HG03097 (cell line): ENCODE measurements around the gene CD55.
A peak's percentile ranks its signal among the peaks of the same experiment; 100 is the strongest.

Experiments
- ATAC-seq: cut with Tn5 transposase; IDR thresholded peaks from one replicate; pipeline ENCODE4 v1.9.1; 2021; ENCODE audit not compliant: unreplicated experiment, low FRiP score

The CD55 gene

GRCh38 chr1:207328908-207329440, 7.5 kb downstream of the CD55 start:
- no peak for ATAC-seq

- no peak for ATAC-seq
Observed at GRCh38 chr1:207329469-207329868, 8.0 kb downstream of the CD55 start.

DNA sequence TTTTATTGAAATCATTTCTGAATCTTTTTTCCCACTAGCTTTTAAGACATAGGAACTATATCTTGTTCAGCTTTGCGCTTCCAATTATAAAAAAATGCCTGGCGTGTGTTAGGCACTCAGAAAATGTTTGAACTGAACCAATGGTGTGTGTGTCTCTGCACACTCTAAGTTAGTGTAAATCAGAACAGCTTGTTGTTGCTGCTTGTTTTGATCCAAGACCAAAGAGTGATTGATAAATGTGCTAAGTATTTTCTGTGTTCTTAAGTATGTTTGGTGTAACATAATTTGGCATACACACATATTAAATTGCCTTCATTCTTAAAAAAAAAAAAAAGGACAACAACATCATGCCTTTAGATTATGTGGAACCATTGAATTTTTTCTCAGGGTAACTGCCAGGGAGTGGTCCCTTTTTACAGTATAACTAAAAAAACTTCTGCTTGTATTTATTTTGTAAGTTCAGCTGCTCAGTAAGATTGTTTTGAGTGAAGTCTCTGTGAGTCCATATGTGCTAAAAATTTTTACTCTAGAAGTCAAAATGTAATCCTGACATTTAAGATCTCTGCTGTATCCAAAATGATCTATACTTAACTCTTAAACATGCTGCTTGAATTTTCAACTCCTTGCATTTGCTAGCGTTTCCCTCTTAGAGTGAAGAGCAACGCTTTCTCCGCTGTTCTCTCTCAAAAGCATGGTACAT, 8.7 kb downstream of the CD55 start:
- no peak for ATAC-seq

DNA sequence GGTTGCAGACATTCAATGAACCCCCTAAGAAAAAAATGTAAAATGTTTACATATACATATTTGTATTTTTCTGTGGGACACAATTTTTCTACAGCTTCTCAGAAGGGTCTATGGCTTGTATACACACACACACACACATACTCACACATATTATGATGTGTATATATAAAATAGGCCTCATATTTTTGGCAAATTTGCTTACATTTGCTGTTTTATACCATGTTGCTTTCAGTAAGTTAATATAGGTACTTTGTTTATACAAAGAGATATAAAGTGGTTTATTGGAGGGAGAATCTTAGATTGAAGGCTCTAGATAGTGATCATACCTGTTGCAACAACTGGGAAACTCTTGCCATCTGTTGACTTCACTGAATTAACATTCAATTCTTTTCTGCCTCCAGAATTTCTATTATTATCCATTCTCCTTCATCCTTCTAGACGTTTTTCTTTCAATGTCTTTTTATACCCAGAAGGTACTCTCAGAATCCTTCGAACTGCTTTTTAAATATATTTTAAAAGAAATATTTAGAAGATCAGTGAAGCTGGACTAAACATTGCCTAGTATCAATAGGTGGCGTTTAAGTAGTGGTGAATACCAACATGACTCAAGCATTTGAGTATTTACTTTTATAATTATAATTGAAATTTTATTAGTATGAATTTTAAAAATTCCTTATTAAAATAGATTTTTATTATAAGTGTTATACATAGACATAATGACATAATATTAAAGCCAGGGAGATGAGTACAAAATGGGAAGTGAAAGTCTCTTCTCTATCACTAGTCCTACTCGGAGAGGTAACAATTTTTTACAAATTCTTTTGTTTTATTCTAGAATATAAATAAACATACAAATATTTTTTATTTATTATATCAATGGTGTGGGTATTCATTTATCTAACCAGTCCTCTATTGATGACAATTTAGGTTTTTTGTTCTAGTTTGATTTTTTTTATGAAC, 10.2 kb downstream of the CD55 start:
- no peak for ATAC-seq

DNA sequence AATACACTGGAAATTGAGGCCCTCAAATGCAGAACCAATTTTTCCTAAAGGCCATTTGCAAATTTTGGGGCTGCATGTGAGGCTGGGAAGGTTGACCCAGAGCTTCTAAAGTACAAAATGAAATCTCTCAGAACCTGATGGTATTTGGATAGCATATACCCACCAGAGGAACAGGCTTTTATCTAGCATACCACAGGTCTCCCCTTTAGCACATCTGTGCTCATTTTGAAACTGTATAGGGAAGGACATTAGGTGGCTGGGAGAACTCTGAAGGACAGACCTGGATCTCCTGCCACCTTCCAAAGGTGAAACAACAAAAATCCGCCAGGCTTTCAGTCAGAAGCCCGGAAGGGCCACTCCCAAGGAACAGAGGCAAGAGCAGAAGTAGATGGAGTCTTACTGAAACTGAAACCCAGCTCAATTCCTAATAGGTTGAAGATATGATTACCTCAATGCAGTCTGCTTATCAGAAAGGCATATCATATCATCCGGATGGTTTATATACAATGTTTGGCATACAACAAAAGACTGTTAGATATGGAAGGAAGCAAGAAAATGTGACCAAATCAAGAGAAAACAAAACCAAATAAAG, 11.6 kb downstream of the CD55 start:
- no peak for ATAC-seq

DNA sequence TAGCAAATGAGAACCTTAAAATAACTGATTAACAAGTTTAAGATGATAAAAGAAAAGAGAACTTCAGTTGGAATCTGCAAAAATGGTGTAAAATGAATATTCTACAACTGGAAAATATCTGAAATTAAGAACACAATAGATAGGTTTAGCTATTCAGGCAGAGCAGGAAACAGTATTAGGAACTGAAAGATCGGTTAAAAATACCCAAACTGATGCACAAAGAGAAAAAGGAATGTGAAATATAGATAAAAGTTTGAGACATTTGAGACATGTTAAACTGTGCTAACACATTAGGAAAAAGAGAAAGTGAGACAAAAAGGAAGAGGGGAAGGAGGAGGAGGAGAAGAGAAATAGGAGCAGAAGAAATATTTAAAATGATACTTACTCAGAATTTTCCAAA, 12.1 kb downstream of the CD55 start:
- no peak for ATAC-seq

GRCh38 chr1:207334337-207334736, 12.9 kb downstream of the CD55 start:
- no peak for ATAC-seq

- no peak for ATAC-seq
Observed at GRCh38 chr1:207335138-207335537, 13.7 kb downstream of the CD55 start.

GRCh38 chr1:207335695-207336363, 14.4 kb downstream of the CD55 start:
- peak; percentile 49 for ATAC-seq

DNA sequence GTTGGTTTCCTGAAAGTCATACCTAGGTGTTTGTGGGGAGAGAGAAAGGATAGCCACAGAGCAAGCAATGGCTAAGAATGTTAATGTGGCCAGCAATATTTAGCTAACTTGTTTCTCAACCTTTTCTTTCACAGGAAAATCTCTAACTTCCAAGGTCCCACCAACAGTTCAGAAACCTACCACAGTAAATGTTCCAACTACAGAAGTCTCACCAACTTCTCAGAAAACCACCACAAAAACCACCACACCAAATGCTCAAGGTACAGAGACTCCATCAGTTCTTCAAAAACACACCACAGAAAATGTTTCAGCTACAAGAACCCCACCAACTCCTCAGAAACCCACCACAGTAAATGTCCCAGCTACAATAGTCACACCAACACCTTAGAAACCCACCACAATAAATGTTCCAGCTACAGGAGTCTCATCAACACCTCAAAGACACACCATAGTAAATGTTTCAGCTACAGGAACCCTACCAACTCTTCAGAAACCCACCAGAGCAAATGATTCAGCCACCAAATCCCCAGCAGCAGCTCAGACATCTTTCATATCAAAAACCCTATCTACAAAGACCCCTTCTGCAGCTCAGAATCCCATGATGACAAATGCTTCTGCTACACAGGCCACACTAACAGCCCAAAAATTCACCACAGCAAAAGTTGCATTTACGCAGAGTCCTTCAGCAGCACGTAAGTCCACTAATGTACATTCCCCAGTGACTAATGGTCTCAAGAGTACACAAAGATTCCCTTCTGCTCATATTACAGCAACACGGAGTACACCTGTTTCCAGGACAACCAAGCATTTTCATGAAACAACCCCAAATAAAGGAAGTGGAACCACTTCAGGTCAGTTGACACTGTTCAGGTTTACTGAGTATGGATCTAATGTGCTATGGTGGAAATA, 15.3 kb downstream of the CD55 start:
- ATAC-seq: peak; percentile 46

- no peak for ATAC-seq
Observed at GRCh38 chr1:207342332-207342731, 20.9 kb downstream of the CD55 start.

DNA sequence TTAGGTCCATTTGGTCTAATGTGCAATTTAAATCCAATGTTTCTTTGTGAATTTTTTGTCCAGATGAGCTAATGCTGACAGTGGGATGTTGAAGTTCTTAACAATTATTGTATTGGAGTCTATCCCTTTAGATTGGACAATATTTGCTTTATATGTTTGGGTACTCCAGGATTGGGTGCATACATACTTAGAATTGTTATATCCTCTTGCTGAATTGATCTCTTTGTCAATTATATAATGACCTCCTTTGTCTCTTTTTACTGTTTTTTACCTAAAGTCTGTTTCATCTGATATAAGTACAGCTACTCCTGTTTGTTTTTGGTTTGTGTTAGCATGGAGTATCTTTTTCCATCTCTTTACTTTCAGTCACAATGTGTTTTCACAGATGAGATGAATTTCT, 22.2 kb downstream of the CD55 start:
- no peak for ATAC-seq

- ATAC-seq: no peak
Observed at GRCh38 chr1:207344221-207344620, 22.7 kb downstream of the CD55 start.

DNA sequence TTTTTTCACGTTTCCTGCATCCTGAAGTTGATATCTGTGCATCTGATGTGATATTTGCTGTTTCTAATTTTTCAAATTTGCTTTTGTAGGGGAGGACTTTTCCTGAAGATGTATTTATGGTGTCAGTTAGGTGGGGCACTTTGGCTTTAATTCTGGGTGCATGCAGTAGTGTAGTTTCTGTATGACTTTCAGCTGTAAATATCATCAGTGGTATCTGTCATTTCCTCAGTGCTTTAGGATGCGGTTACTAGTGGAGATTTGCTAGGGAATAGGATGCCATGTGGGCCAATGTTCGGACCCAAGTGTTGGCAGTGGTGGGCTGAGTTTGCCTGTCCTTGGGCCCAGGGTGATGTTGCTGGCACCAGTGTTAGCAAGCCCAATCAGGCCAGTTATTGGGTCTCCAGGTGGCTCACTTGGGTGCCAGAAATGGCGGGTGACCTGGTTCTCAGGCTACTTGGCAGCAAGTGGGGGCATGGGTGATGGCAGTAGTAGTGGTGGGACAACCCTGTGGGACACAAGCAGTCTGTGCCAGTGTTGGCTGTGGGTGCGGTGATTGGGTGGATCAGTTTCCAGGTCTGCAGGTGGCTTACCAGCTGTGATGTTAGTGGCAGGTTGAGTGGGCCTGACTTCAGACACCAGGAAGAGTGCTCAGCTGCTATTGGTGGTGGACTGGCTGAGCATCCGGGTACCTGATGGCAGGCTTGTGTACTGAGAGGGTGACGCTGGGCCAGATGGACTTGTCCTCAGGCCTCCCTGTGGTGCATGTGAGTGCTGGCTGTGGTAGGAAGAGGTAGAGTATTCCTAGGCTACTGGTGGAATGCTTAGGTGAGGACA, 24.4 kb downstream of the CD55 start:
- no peak for ATAC-seq

DNA sequence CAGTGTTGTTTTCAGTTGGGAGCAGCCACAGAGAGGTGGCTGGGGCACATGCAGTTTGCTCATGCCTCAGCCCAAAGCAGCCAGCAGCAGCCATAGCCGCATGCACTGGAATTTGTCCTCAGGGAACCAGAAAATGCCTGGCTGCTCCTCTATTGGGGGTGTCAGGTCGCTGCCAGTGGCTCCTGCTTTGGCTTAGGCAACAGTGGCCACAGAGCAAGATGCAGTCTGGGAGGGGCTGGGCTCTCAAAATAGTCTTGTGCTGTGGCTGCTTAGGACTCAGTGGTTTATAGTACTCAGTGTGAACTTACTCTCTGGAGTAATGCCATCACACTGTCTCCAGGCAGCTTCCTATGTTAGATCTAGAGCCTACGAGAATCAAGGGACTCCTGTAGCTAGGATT, 25.0 kb downstream of the CD55 start:
- no peak for ATAC-seq

DNA sequence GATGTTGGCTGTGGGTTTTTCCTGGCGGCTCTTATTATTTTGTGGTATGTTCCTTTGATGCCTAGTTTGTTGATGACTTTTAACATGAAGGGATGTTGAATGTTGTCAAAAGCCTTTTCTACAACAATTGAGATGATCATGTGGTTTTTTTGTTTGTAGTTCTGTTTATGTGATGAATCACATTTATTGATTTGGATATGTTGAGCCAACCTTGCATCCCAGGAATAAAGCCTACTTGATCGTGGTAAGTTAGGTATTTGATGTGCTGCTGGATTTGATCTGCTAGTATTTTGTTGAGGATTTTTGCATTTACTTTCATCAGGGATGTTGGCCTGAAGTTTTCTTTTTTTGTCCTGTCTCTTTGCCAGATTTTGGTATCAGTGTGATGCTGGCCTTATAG, 28.5 kb downstream of the CD55 start:
- ATAC-seq: no peak

GRCh38 chr1:207352554-207352953, 31.1 kb downstream of the CD55 start:
- ATAC-seq: no peak

DNA sequence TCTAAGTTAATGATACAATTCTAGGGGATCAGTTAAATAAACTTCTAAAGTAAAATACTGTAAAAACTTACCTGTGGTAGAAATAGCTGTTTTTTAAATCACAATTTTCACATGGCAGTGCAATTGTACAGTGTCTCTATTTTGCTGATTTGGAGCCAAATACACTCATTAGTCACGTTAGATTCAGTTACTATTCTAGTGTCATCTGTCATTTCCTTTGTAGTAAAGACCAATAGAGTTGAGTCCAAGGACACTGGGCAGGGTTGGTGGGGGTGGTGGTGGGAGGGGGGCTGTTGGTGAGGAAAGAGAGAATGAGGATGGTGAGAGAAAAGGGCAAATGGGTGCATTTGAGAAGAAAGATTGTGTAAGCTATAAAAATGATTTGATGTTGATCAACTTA, 33.6 kb downstream of the CD55 start:
- ATAC-seq: no peak
